Hepatocyte (in vitro differentiated cells): ENCODE measurements around the gene ADAM12.

Experiments used
- EZH2 ChIP-seq: fragments of 200-600 bp; sonication (generic); IDR thresholded peaks from 2 replicates; pipeline ENCODE4 v1.6.1; 2016; ENCODE audit warnings: antibody characterized with exemption, mild to moderate bottlenecking, borderline replicate concordance
- TF ChIP-seq, protein P1 (sequence below): fragments of 200-600 bp; sonication (generic); IDR thresholded peaks from 2 replicates; pipeline ENCODE4 v1.5.1; 2016; ENCODE audit warnings: antibody characterized with exemption, mild to moderate bottlenecking; ENCODE audit not compliant: poor library complexity

DNA sequence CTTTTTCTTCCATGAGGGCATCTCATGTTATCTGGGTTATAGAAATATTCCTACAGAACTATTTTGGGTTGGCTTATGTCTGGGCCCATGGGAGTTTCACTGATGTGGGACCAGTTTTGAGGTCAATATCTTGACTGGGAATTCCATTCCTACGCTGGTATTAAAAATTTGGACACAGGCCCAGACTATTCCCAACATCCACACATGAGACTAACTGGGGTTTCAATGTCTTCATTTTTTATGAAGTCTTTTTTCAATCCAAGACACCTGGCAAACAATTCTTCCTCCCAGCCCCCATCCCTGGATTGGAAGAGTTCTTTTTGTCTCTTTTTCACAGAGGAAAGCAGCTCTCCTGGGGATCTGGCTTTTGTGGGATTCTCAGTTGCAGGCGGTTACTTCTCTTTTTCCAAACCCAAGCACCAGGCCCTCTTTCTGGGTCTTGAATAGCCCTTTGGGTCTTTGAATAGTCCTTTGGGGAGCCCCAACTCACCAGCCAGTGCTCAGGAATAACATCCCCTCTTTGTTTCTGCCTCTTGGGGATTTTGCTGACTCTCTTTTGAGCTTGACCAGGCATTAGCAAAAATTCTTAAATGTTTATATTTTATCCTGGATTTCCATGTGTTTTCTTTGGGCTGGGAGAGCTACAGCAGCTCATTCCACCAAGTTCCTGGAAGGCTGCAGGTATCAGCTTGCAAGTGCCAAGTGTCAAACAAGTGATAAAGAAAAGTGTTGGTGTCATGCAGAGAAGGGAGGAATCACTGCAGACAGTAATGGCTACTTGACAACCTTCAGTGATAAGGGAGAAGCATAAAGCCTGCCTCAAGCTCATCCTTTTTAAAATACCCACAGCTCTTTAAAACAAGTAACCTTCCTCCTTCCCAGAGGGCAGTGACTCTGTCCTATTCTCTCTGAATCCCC is 234.3 kb downstream of the ADAM12 start:
- TF ChIP-seq, protein P1, sequence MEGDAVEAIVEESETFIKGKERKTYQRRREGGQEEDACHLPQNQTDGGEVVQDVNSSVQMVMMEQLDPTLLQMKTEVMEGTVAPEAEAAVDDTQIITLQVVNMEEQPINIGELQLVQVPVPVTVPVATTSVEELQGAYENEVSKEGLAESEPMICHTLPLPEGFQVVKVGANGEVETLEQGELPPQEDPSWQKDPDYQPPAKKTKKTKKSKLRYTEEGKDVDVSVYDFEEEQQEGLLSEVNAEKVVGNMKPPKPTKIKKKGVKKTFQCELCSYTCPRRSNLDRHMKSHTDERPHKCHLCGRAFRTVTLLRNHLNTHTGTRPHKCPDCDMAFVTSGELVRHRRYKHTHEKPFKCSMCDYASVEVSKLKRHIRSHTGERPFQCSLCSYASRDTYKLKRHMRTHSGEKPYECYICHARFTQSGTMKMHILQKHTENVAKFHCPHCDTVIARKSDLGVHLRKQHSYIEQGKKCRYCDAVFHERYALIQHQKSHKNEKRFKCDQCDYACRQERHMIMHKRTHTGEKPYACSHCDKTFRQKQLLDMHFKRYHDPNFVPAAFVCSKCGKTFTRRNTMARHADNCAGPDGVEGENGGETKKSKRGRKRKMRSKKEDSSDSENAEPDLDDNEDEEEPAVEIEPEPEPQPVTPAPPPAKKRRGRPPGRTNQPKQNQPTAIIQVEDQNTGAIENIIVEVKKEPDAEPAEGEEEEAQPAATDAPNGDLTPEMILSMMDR, result no peak
- no peak for TF ChIP-seq EZH2
